Adrenal gland (tissue), 5 donors: ENCODE data around the gene KRT12.

ENCODE experiments used
- POLR2A ChIP-seq, 2 donors: fragments of 450-650 bp; IDR thresholded peaks; one replicate each; pipeline ENCODE4 v1.6.1; 2017; ENCODE audit warnings: antibody characterized with exemption in 2 of 2, mild to moderate bottlenecking in 2 of 2, moderate library complexity in 1 of 2
- TF ChIP-seq, protein P1 (sequence below), 6 experiments: fragments of 450-650 bp in 4 of 6; fragments of 200-600 bp in 2 of 6; sonication (generic) in 1 of 6; IDR thresholded peaks; 1 replicate in 5 of 6; 2 replicates in 1 of 6; pipeline versions ENCODE4 v1.5.1 to v1.8.0; 2016 to 2021; ENCODE audit warnings: antibody characterized with exemption in 6 of 6, mild to moderate bottlenecking in 2 of 6, moderate library complexity in 1 of 6
- donor health status: DM: no; HTN: no; CAD: no.

- TF ChIP-seq, protein P1, sequence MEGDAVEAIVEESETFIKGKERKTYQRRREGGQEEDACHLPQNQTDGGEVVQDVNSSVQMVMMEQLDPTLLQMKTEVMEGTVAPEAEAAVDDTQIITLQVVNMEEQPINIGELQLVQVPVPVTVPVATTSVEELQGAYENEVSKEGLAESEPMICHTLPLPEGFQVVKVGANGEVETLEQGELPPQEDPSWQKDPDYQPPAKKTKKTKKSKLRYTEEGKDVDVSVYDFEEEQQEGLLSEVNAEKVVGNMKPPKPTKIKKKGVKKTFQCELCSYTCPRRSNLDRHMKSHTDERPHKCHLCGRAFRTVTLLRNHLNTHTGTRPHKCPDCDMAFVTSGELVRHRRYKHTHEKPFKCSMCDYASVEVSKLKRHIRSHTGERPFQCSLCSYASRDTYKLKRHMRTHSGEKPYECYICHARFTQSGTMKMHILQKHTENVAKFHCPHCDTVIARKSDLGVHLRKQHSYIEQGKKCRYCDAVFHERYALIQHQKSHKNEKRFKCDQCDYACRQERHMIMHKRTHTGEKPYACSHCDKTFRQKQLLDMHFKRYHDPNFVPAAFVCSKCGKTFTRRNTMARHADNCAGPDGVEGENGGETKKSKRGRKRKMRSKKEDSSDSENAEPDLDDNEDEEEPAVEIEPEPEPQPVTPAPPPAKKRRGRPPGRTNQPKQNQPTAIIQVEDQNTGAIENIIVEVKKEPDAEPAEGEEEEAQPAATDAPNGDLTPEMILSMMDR (IDR thresholded peaks at IDR 0.05) = no peak
- no peak for TF ChIP-seq POLR2A (IDR thresholded peaks at IDR 0.05)
Observed at GRCh38 chr17:40878044-40878443, 11.0 kb upstream of the KRT12 start.
